ENCODE results near the gene CLOCK.

CLOCK gene

DNA sequence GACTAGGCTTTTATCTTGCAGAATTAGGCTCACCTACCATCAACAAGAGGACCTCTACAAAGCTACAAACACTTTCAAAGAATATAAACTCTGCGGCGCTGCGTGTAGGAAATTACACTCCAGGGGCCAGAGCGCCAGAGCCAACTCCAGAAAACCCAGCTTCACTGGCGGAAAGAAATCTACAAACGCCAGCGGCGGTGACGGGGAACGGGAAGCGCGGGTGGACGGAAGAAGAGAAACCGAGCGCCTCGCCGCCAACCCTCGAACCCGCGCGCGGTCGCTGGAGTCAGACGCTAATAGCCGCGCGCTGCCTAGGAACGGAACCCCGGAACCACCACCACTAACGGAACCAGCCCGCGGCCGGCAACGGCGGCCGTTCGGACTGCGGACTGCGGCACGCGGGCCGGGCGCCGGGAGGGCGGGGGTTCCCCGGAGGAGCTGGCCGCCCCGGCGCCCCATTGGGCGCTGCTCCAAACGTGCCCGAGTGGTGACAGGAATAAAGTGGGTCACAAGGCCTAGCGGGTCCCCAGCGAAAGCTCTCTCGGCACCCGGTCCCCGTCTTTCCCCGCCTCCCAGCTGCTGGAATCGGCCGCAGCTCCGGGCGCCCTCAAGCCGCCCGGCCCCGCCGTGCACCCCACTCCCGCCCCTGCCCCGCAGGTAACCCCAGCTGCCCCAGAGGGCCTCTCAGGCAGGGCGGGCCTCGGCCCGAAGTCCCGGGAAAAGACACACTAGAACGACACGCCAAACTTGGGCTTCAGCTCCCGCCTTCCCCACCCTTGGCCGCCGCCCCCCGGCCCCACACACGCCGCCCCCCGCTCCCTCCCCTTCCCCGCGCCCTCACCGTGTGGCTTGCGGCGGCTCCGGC lies 836 bp downstream of the CLOCK start:
- POLR2A ChIA-PET: interaction anchor here (0.7 to 2.4 kb wide), 5 partner anchors 16 to 188 kb away, joined by 3 to 14 read pairs (median 6); partner anchors contain the start of gene TMEM165
- no peaks in the 10 kb centered on the region for H3K4me1 ChIP-seq (ENCODE audit: control insufficient read depth, insufficient read depth, low read length)
- no peaks in the 10 kb centered on the region for H3K9me3 ChIP-seq (ENCODE audit: control insufficient read depth, insufficient read depth, low read depth, low read length)
- peak overlapping the region; percentile 66 for H3K4me3 ChIP-seq (ENCODE audit: low read depth, low read length)
- CTCF ChIA-PET: interaction anchor here (0.6 to 0.7 kb wide), 3 partner anchors 55 to 441 kb away, joined by 3 read pairs; no protein-coding TSS in a partner anchor
- no peaks in the 10 kb centered on the region for H3K36me3 ChIP-seq (ENCODE audit: control insufficient read depth in 2 of 2, insufficient read depth in 1 of 2, low read length in 2 of 2)
- H3K27ac ChIP-seq (ENCODE audit: extremely low read depth, low read depth, low read length): peak overlapping the region; percentile 84
- TF ChIP-seq, protein P1, sequence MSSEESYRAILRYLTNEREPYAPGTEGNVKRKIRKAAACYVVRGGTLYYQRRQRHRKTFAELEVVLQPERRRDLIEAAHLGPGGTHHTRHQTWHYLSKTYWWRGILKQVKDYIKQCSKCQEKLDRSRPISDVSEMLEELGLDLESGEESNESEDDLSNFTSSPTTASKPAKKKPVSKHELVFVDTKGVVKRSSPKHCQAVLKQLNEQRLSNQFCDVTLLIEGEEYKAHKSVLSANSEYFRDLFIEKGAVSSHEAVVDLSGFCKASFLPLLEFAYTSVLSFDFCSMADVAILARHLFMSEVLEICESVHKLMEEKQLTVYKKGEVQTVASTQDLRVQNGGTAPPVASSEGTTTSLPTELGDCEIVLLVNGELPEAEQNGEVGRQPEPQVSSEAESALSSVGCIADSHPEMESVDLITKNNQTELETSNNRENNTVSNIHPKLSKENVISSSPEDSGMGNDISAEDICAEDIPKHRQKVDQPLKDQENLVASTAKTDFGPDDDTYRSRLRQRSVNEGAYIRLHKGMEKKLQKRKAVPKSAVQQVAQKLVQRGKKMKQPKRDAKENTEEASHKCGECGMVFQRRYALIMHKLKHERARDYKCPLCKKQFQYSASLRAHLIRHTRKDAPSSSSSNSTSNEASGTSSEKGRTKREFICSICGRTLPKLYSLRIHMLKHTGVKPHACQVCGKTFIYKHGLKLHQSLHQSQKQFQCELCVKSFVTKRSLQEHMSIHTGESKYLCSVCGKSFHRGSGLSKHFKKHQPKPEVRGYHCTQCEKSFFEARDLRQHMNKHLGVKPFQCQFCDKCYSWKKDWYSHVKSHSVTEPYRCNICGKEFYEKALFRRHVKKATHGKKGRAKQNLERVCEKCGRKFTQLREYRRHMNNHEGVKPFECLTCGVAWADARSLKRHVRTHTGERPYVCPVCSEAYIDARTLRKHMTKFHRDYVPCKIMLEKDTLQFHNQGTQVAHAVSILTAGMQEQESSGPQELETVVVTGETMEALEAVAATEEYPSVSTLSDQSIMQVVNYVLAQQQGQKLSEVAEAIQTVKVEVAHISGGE (tag by site-specific recombination; conservative IDR thresholded peaks at IDR 0.05; ENCODE audit: low read depth): peak; percentile 96
- TF ChIP-seq ZNF658 (tag by site-specific recombination; IDR thresholded peaks at IDR 0.05): no peak
- TF ChIP-seq ZNF426 (tag by site-specific recombination; IDR thresholded peaks at IDR 0.05): no peak
- TF ChIP-seq ZNF621 (tag by site-specific recombination; IDR thresholded peaks at IDR 0.05): no peak
- 0 out of 2 replicates have a peak, but pooled peaks have one; percentile 45 for TF ChIP-seq ZNF561 (tag by site-specific recombination; IDR thresholded peaks at IDR 0.05; ENCODE audit: borderline replicate concordance)
- TF ChIP-seq ZSCAN30 (tag by site-specific recombination; IDR thresholded peaks at IDR 0.05): peak; percentile 76
- peak; percentile 80 for TF ChIP-seq ZNF660 (tag by site-specific recombination; IDR thresholded peaks at IDR 0.05)
- TF ChIP-seq, protein P2, sequence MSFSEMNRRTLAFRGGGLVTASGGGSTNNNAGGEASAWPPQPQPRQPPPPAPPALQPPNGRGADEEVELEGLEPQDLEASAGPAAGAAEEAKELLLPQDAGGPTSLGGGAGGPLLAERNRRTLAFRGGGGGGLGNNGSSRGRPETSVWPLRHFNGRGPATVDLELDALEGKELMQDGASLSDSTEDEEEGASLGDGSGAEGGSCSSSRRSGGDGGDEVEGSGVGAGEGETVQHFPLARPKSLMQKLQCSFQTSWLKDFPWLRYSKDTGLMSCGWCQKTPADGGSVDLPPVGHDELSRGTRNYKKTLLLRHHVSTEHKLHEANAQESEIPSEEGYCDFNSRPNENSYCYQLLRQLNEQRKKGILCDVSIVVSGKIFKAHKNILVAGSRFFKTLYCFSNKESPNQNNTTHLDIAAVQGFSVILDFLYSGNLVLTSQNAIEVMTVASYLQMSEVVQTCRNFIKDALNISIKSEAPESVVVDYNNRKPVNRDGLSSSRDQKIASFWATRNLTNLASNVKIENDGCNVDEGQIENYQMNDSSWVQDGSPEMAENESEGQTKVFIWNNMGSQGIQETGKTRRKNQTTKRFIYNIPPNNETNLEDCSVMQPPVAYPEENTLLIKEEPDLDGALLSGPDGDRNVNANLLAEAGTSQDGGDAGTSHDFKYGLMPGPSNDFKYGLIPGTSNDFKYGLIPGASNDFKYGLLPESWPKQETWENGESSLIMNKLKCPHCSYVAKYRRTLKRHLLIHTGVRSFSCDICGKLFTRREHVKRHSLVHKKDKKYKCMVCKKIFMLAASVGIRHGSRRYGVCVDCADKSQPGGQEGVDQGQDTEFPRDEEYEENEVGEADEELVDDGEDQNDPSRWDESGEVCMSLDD (tag by site-specific recombination; IDR thresholded peaks at IDR 0.05): peak; percentile 60; the same call in 1 of the 2 replicates
- no peak for TF ChIP-seq ZNF530 (tag by site-specific recombination; IDR thresholded peaks at IDR 0.05; ENCODE audit: low read depth)
- TF ChIP-seq ZBTB8A (tag by site-specific recombination; IDR thresholded peaks at IDR 0.05): peak; percentile 91
- TF ChIP-seq ZNF501 (tag by site-specific recombination; IDR thresholded peaks at IDR 0.05): no peak
- peak; percentile 50 for TF ChIP-seq SP2 (tag by site-specific recombination; IDR thresholded peaks at IDR 0.05)
- TF ChIP-seq ZNF610 (tag by site-specific recombination; IDR thresholded peaks at IDR 0.05; ENCODE audit: borderline replicate concordance): no peak
- peak; percentile 22; the same call in 1 of the 2 replicates for TF ChIP-seq ZNF2 (tag by site-specific recombination; IDR thresholded peaks at IDR 0.05)
- peak; percentile 52 for TF ChIP-seq ZNF335 (tag by site-specific recombination; conservative IDR thresholded peaks at IDR 0.05)
- no peak for TF ChIP-seq ZNF76 (tag by site-specific recombination; IDR thresholded peaks at IDR 0.05; ENCODE audit: borderline replicate concordance, low read depth)
- TF ChIP-seq KLF1 (tag by site-specific recombination; IDR thresholded peaks at IDR 0.05): peak; percentile 14; the same call in 1 of the 2 replicates
- TF ChIP-seq, protein P3, sequence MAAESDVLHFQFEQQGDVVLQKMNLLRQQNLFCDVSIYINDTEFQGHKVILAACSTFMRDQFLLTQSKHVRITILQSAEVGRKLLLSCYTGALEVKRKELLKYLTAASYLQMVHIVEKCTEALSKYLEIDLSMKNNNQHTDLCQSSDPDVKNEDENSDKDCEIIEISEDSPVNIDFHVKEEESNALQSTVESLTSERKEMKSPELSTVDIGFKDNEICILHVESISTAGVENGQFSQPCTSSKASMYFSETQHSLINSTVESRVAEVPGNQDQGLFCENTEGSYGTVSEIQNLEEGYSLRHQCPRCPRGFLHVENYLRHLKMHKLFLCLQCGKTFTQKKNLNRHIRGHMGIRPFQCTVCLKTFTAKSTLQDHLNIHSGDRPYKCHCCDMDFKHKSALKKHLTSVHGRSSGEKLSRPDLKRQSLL (tag by site-specific recombination; IDR thresholded peaks at IDR 0.05): peak; percentile 82
- no peak for TF ChIP-seq ZNF324 (tag by site-specific recombination; IDR thresholded peaks at IDR 0.05)
- TF ChIP-seq MZF1 (tag by site-specific recombination; IDR thresholded peaks at IDR 0.05; ENCODE audit: borderline replicate concordance): no peak
- TF ChIP-seq BCL11B (tag by site-specific recombination; IDR thresholded peaks at IDR 0.05; ENCODE audit: low read depth): no peak
- TF ChIP-seq, protein P4, sequence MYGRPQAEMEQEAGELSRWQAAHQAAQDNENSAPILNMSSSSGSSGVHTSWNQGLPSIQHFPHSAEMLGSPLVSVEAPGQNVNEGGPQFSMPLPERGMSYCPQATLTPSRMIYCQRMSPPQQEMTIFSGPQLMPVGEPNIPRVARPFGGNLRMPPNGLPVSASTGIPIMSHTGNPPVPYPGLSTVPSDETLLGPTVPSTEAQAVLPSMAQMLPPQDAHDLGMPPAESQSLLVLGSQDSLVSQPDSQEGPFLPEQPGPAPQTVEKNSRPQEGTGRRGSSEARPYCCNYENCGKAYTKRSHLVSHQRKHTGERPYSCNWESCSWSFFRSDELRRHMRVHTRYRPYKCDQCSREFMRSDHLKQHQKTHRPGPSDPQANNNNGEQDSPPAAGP (tag by site-specific recombination; IDR thresholded peaks at IDR 0.05): no peak
- TF ChIP-seq ZBTB20 (tag by site-specific recombination; IDR thresholded peaks at IDR 0.05): peak; percentile 95
- TF ChIP-seq, protein P5, sequence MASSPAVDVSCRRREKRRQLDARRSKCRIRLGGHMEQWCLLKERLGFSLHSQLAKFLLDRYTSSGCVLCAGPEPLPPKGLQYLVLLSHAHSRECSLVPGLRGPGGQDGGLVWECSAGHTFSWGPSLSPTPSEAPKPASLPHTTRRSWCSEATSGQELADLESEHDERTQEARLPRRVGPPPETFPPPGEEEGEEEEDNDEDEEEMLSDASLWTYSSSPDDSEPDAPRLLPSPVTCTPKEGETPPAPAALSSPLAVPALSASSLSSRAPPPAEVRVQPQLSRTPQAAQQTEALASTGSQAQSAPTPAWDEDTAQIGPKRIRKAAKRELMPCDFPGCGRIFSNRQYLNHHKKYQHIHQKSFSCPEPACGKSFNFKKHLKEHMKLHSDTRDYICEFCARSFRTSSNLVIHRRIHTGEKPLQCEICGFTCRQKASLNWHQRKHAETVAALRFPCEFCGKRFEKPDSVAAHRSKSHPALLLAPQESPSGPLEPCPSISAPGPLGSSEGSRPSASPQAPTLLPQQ (tag by site-specific recombination; IDR thresholded peaks at IDR 0.05): peak; percentile 76
- TF ChIP-seq, protein P6, sequence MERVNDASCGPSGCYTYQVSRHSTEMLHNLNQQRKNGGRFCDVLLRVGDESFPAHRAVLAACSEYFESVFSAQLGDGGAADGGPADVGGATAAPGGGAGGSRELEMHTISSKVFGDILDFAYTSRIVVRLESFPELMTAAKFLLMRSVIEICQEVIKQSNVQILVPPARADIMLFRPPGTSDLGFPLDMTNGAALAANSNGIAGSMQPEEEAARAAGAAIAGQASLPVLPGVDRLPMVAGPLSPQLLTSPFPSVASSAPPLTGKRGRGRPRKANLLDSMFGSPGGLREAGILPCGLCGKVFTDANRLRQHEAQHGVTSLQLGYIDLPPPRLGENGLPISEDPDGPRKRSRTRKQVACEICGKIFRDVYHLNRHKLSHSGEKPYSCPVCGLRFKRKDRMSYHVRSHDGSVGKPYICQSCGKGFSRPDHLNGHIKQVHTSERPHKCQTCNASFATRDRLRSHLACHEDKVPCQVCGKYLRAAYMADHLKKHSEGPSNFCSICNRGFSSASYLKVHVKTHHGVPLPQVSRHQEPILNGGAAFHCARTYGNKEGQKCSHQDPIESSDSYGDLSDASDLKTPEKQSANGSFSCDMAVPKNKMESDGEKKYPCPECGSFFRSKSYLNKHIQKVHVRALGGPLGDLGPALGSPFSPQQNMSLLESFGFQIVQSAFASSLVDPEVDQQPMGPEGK (tag by site-specific recombination; IDR thresholded peaks at IDR 0.05): peak; percentile 27; the same call in 1 of the 2 replicates

All from HEK293 (cell line).